ENCODE data around the gene SLC15A4. TPM values are rescaled to one million over a fixed set of nuclear protein-coding genes. Genes with fewer than 3 reads are reported as not detected.

Gene SLC15A4
- polyA plus RNA-seq, 2 of the 4 experiments (the other 2 are of a cell fraction) = 21.6 to 40.0 TPM

- no peak overlapping the region for H3K4me3 ChIP-seq
- ChIA-PET CTCF (no interaction called here), POLR2A (no interaction called here)
- DNase-seq (ENCODE audit: low read depth in 1 of 2, low spot score in 1 of 2) (no peak), ATAC-seq (peak in 1 of 2 experiments; percentile 32; a peak in 1 of 6 replicates), FAIRE-seq (no peak)
- no peaks in the 10 kb centered on the region for H3K4me1 ChIP-seq
- no peak overlapping the region for H3K27ac ChIP-seq
- WGBS (ENCODE audit: missing lambda C conversion rate) = 15% methylated on average over 9 of the region's 9 CpGs
- no peak for TF ChIP-seq RAD21 (conservative IDR thresholded peaks at IDR 0.05 in 1 of 2, IDR thresholded peaks at IDR 0.05 in 1 of 2)
- TF ChIP-seq FOSL2 (IDR thresholded peaks at IDR 0.05) = no peak
- no peak for TF ChIP-seq FOSL2 (CRISPR knock-in tag; IDR thresholded peaks at IDR 0.05)
- H3K4me2 ChIP-seq = no peak overlapping the region
- H3K9me3 ChIP-seq = no peaks in the 10 kb centered on the region; the same call in 2 of the 3 replicates
Measured at GRCh38 chr12:128767518-128767917, 56.2 kb downstream of the SLC15A4 start.

- Histone ChIP-seq H3K9me3 (no peaks in the 10 kb centered on the region; the same call in 2 of the 3 replicates), H3K4me2 (no peak overlapping the region), H3K27ac (no peak overlapping the region), H3K4me1 (no peaks in the 10 kb centered on the region), H3K4me3 (no peak overlapping the region)
- POLR2A ChIA-PET = no interaction called here
- 38% methylated on average over 8 of the region's 12 CpGs for WGBS (ENCODE audit: missing lambda C conversion rate)
- no peak for FAIRE-seq
- no peak for ATAC-seq
- no peak for TF ChIP-seq JUN (IDR thresholded peaks at IDR 0.05)
- TF ChIP-seq TP53 (CRISPR knock-in tag; IDR thresholded peaks at IDR 0.05) = no peak
- no peak for TF ChIP-seq EHMT2 (IDR thresholded peaks at IDR 0.05; ENCODE audit: low read depth)
- TF ChIP-seq BCL3 (IDR thresholded peaks at IDR 0.05) = no peak
- TF ChIP-seq FOSL2 (IDR thresholded peaks at IDR 0.05) = no peak
- no peak for TF ChIP-seq FOSL2 (CRISPR knock-in tag; IDR thresholded peaks at IDR 0.05)
- no peak for TF ChIP-seq HOXA7 (CRISPR knock-in tag; IDR thresholded peaks at IDR 0.05)
- no peak for TF ChIP-seq RFX5 (IDR thresholded peaks at IDR 0.05)
- no peak for TF ChIP-seq PBX3 (IDR thresholded peaks at IDR 0.05)
- TF ChIP-seq CHD4 (IDR thresholded peaks at IDR 0.05; ENCODE audit: borderline replicate concordance) = no peak
- no peak for TF ChIP-seq SREBF2 (IDR thresholded peaks at IDR 0.05)
- no peak for TF ChIP-seq NFE2L2 (conservative IDR thresholded peaks at IDR 0.05; ENCODE audit: low read length)
- CTCF ChIA-PET = no interaction called here
- DNase-seq (ENCODE audit: low read depth in 1 of 2, low spot score in 1 of 2) = no peak
Measured at GRCh38 chr12:128766738-128767501, 56.8 kb downstream of the SLC15A4 start.

GRCh38 chr12:128763395-128763794 lies 60.4 kb downstream of the SLC15A4 start:
- ChIA-PET CTCF (no interaction called here), POLR2A (no interaction called here)
- no peak overlapping the region for H3K27ac ChIP-seq
- H3K4me3 ChIP-seq = no peak overlapping the region
- no peak for FAIRE-seq
- H3K4me2 ChIP-seq = no peak overlapping the region
- peak in 1 of 2 experiments; percentile 23; a peak in 1 of 6 replicates for ATAC-seq
- 42% methylated on average over 8 of the region's 9 CpGs for WGBS (ENCODE audit: missing lambda C conversion rate)
- no peak for DNase-seq (ENCODE audit: low read depth in 1 of 2, low spot score in 1 of 2)
- TF ChIP-seq CEBPB (IDR thresholded peaks at IDR 0.05) (no peak), PHF8 (IDR thresholded peaks at IDR 0.05; ENCODE audit: borderline replicate concordance, low read depth) (no peak), JUN (IDR thresholded peaks at IDR 0.05) (no peak), RFX5 (IDR thresholded peaks at IDR 0.05) (no peak), SMC3 (IDR thresholded peaks at IDR 0.05) (no peak), CTCF (IDR thresholded peaks at IDR 0.05) (no peak), HOXB13 (CRISPR knock-in tag; IDR thresholded peaks at IDR 0.05; ENCODE audit: low read depth) (no peak), FOSB (CRISPR knock-in tag; IDR thresholded peaks at IDR 0.05) (no peak), ESRRA (IDR thresholded peaks at IDR 0.05; ENCODE audit: borderline replicate concordance, low read length) (no peak), SREBF2 (IDR thresholded peaks at IDR 0.05) (no peak), TP53 (CRISPR knock-in tag; IDR thresholded peaks at IDR 0.05) (no peak)
- no peaks in the 10 kb centered on the region for H3K4me1 ChIP-seq
- no peaks in the 10 kb centered on the region for H3K9me3 ChIP-seq
